Epithelial cell of prostate (primary cell): ENCODE data around the gene PRIM1.
A peak's percentile ranks its signal among the peaks of the same experiment; 100 is the strongest.

Source experiments
- DNase-seq: peaks from one replicate; pipeline ENCODE4 v3.0.0-alpha.2; 2011; ENCODE audit warnings: low read depth, low spot score
- H3K27ac ChIP-seq: fragments of 450-650 bp; 2 replicates; pipeline ENCODE4 v1.5.1; 2017; ENCODE audit warnings: mild to moderate bottlenecking

Gene PRIM1

GRCh38 chr12:56684745-56685359, 67.3 kb downstream of the PRIM1 start:
- H3K27ac ChIP-seq: peak overlapping the region; percentile 17
- DNase-seq: no peak

- H3K27ac ChIP-seq: no peak overlapping the region
- DNase-seq: no peak
These were observed 69.8 kb downstream of the PRIM1 start for GRCh38 chr12:56682323-56682722.
